Mesenteric fat pad (tissue), 1 donor: ENCODE results near the gene SCML1. TPM values are rescaled to one million over a fixed set of nuclear protein-coding genes. Genes with fewer than 3 reads are reported as not detected.

Experiments
- DNase-seq: peaks from one replicate; pipeline ENCODE4 v3.0.0-alpha.2; 2020; ENCODE audit warnings: low spot score
- total RNA-seq: library from RNA; stranded (reverse); fragmentation: NEBNext Ultra II Directional; extraction: Animal tissue kit (Norgen Biotek cat#: 25700); gene quantifications from one replicate; pipeline ENCODE4 v1.2.1, GENCODE V29; 2021
- donor health status: DM: yes; HTN: yes; CAD: no.

The SCML1 gene
- total RNA-seq, 1 donor from 2014 or later = 15.4 TPM

GRCh38 chrX:17788956-17789562 lies 51.8 kb downstream of the SCML1 start:
- no peak for DNase-seq

- no peak for DNase-seq
These were observed 55.5 kb downstream of the SCML1 start for GRCh38 chrX:17792826-17793225.

GRCh38 chrX:17798921-17799320 lies 61.6 kb downstream of the SCML1 start:
- no peak for DNase-seq

GRCh38 chrX:17801431-17801830 lies 64.1 kb downstream of the SCML1 start:
- DNase-seq = no peak

GRCh38 chrX:17802756-17803155 lies 65.5 kb downstream of the SCML1 start:
- no peak for DNase-seq

- DNase-seq = no peak
These were observed 66.2 kb downstream of the SCML1 start for GRCh38 chrX:17803449-17803848.

Other genes starting within 250 kb of the SCML1 start
- gene RAI2, start 123.8 kb downstream of the SCML1 start, total RNA-seq = 15.9 TPM